Ishikawa (cell line): Measurements from ENCODE around the gene ENDOG.

Experiments used
- CEBPB ChIP-seq: IDR thresholded peaks from 2 replicates; pipeline ENCODE4 v1.6.1; 2012
- CREB1 ChIP-seq: IDR thresholded peaks from 2 replicates; pipeline ENCODE4 v1.6.1; 2012; ENCODE audit warnings: low read depth
- EGR1 ChIP-seq: IDR thresholded peaks from 2 replicates; pipeline ENCODE4 v1.6.1; 2012
- EP300 ChIP-seq: IDR thresholded peaks from 2 replicates; pipeline ENCODE4 v1.6.1; 2012; ENCODE audit warnings: borderline replicate concordance
- FOXM1 ChIP-seq: IDR thresholded peaks from 2 replicates; pipeline ENCODE4 v1.6.1; 2012; ENCODE audit warnings: low read depth, borderline replicate concordance
- MAX ChIP-seq: IDR thresholded peaks from 2 replicates; pipeline ENCODE4 v1.6.1; 2012
- NFIC ChIP-seq: IDR thresholded peaks from 2 replicates; pipeline ENCODE4 v1.6.1; 2012
- RAD21 ChIP-seq: IDR thresholded peaks from 2 replicates; pipeline ENCODE4 v1.6.1; 2012; ENCODE audit warnings: low read depth
- REST ChIP-seq: IDR thresholded peaks from 2 replicates; pipeline ENCODE4 v1.6.1; 2012; ENCODE audit warnings: low read depth, mild to moderate bottlenecking
- TAF1 ChIP-seq: IDR thresholded peaks from 2 replicates; pipeline ENCODE4 v1.6.1; 2012; ENCODE audit warnings: low read depth, mild to moderate bottlenecking
- TCF12 ChIP-seq: IDR thresholded peaks from 2 replicates; pipeline ENCODE4 v1.6.1; 2012; ENCODE audit warnings: low read depth
- TEAD4 ChIP-seq: IDR thresholded peaks from 2 replicates; pipeline ENCODE4 v1.6.1; 2012
- YY1 ChIP-seq: IDR thresholded peaks from 2 replicates; pipeline ENCODE4 v1.6.1; 2012; ENCODE audit warnings: low read depth
- ZBTB7A ChIP-seq: IDR thresholded peaks from 2 replicates; pipeline ENCODE4 v1.6.1; 2012; ENCODE audit warnings: low read depth
- TF ChIP-seq, protein P1 (sequence below): IDR thresholded peaks from 2 replicates; pipeline ENCODE4 v1.6.1; 2012

ENDOG gene

GRCh38 chr9:128840524-128840923 lies 22.2 kb downstream of the ENDOG start:
- no peak for TF ChIP-seq FOXM1

GRCh38 chr9:128841694-128842492 lies 23.6 kb downstream of the ENDOG start:
- TF ChIP-seq TEAD4 (no peak), TCF12 (no peak), RAD21 (no peak), EP300 (no peak), TAF1 (no peak), YY1 (no peak), ZBTB7A (no peak), MAX (no peak), NFIC (no peak), CREB1 (no peak)
- TF ChIP-seq, protein P1, sequence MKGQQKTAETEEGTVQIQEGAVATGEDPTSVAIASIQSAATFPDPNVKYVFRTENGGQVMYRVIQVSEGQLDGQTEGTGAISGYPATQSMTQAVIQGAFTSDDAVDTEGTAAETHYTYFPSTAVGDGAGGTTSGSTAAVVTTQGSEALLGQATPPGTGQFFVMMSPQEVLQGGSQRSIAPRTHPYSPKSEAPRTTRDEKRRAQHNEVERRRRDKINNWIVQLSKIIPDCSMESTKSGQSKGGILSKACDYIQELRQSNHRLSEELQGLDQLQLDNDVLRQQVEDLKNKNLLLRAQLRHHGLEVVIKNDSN = no peak

DNA sequence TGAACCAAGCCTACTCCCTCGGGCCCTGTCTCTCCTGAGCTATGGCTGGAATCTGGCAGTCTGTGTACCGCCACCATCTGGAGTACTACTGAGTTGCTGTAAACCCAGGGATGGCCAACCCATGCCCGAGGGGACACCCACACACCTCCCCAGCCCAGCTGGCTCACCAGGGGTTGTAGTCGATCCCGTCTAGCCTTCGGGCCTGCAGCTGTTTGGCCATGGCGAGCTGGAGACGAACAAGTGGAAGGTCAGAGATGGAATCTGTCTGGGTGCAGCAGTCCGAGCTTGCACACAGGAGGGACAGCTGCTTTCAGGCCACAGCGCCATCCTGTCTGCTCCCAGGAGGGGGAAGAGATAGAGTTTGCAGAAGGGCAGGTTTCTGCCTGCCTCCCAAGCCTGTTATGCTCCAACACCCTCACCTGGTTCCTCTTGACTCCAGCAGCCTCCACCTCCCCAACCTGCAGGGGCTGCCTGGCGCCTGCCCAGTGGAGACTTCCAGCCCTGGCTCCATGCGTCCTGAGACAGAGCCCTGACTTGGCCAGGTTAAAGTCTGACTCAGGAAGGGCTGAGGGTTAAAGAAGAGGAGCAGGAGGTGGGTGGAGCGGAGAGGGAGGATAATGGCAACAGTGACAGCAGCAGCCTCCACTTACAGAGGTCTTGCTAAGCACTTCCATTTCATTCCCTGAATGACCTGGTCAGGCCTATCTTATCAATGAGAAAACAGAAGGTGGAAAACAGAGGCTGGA lies 27.1 kb downstream of the ENDOG start:
- TF ChIP-seq, protein P1 = no peak
- no peak for TF ChIP-seq NFIC
- no peak for TF ChIP-seq YY1
- no peak for TF ChIP-seq ZBTB7A
- no peak for TF ChIP-seq RAD21
- no peak for TF ChIP-seq TAF1
- no peak for TF ChIP-seq EP300
- no peak for TF ChIP-seq CEBPB

- TF ChIP-seq ZBTB7A (no peak), YY1 (no peak), NFIC (no peak), TAF1 (no peak), EP300 (no peak), CREB1 (no peak), MAX (no peak), FOXM1 (no peak), EGR1 (no peak), RAD21 (no peak), TEAD4 (no peak)
Observed at GRCh38 chr9:128846680-128847030, 28.4 kb downstream of the ENDOG start.

GRCh38 chr9:128847803-128848202 lies 29.5 kb downstream of the ENDOG start:
- no peak for TF ChIP-seq TCF12
- TF ChIP-seq, protein P1 = no peak
- no peak for TF ChIP-seq CREB1
- no peak for TF ChIP-seq MAX
- no peak for TF ChIP-seq TEAD4
- TF ChIP-seq TAF1 = no peak
- no peak for TF ChIP-seq REST
- TF ChIP-seq EGR1 = no peak
- TF ChIP-seq CEBPB = no peak
- TF ChIP-seq YY1 = no peak
- no peak for TF ChIP-seq ZBTB7A
- no peak for TF ChIP-seq EP300
- no peak for TF ChIP-seq FOXM1
- TF ChIP-seq NFIC = no peak
- no peak for TF ChIP-seq RAD21

GRCh38 chr9:128851779-128852600 lies 33.7 kb downstream of the ENDOG start:
- TF ChIP-seq RAD21 = peak; percentile 82
